K562 (cell line): ENCODE results near the gene LUC7L. TPM values are rescaled to one million over a fixed set of nuclear protein-coding genes. Genes with fewer than 3 reads are reported as not detected.

Source experiments
- ATAC-seq: fragments of 200-7000 bp; cut with Tn5 transposase; 3 replicates; pipeline ENCODE4 v1.9.1; 2020; ENCODE audit warnings: moderate library complexity
- BruUV-seq: library from RNA; stranded (reverse); fragments of 400-500 nt; replicated peaks from 2 replicates; lab custom pipeline; 2021; lab: Mats Ljungman, UMichigan
- CTCF ChIA-PET: fragments of 300-600 bp; formaldehyde crosslinking; extraction: SDS; loops from one replicate; lab custom pipeline; 2021; ENCODE audit warnings: low intra/inter-chr PET ratio; lab: Yijun Ruan, JAX
- POLR2A ChIA-PET: fragments of 300-600, 350-650 bp; sonication (Branson Sonifier 250); formaldehyde crosslinking; extraction: SDS; loops from one replicate; lab custom pipeline; 2021; ENCODE audit warnings: antibody characterized with exemption, inconsistent platforms; lab: Yijun Ruan, JAX
- DNase-seq, 4 experiments: peaks; one replicate each; pipeline versions ENCODE4 v3.0.0 to v3.0.0-alpha.2; 2011 to 2018; ENCODE audit warnings: low spot score in 3 of 4, mixed read lengths in 3 of 4; ENCODE audit errors: extremely low read depth in 1 of 4
- FAIRE-seq: peaks from 2 replicates; lab custom pipeline; 2011; peaks lifted over from hg19 to GRCh38; lab: Jason Lieb, UNC
- H2AFZ ChIP-seq: 2 replicates; pipeline ENCODE4 v1.6.0; 2011; ENCODE audit warnings: low read depth, low read length, control low read depth, inconsistent platforms
- H3K27ac ChIP-seq: fragments of 200-600 bp; 3 replicates; pipeline ENCODE4 v1.8.0; 2011; ENCODE audit warnings: low read depth, mild to moderate bottlenecking, control low read depth, inconsistent platforms, low read length, moderate library complexity, mixed read lengths; ENCODE audit errors: extremely low read depth
- H3K27me3 ChIP-seq, 2 experiments: fragments of 300-600 bp in 1 of 2; 2 replicates in 1 of 2; 3 replicates in 1 of 2; pipeline versions ENCODE4 v1.6.0 to v1.8.0; 2011; ENCODE audit warnings: inconsistent platforms in 2 of 2, low read length in 2 of 2, mild to moderate bottlenecking in 1 of 2, mixed read lengths in 1 of 2, moderate library complexity in 1 of 2; ENCODE audit not compliant: control insufficient read depth in 2 of 2, insufficient read depth in 2 of 2
- H3K36me3 ChIP-seq: fragments of 300-600 bp; 3 replicates; pipeline ENCODE4 v1.8.0; 2011; ENCODE audit warnings: mild to moderate bottlenecking, low read length, inconsistent platforms; ENCODE audit not compliant: control insufficient read depth, insufficient read depth
- H3K4me1 ChIP-seq, 2 experiments: fragments of 200-600 bp in 1 of 2; replicated peaks in 1 of 2; 2 replicates in 1 of 2; 3 replicates in 1 of 2; pipeline versions ENCODE4 v1.5.1 to v1.8.0; 2011; ENCODE audit warnings: inconsistent platforms in 2 of 2, low read length in 2 of 2, mild to moderate bottlenecking in 1 of 2, mixed read lengths in 1 of 2, moderate library complexity in 1 of 2; ENCODE audit not compliant: control insufficient read depth in 2 of 2, insufficient read depth in 2 of 2
- H3K4me2 ChIP-seq: 2 replicates; pipeline ENCODE4 v1.6.1; 2011; ENCODE audit warnings: low read length, control low read depth, inconsistent platforms, mixed read lengths; ENCODE audit not compliant: insufficient read depth
- H3K4me3 ChIP-seq: fragments of 200-600 bp; sonication (generic), shearing (Covaris generic); 2 replicates; pipeline ENCODE4 v1.5.1; 2016; ENCODE audit warnings: control low read depth, inconsistent platforms
- H3K79me2 ChIP-seq: fragments of 200-600 bp; 3 replicates; pipeline ENCODE4 v1.8.0; 2011; ENCODE audit warnings: low read length, inconsistent platforms; ENCODE audit not compliant: control insufficient read depth, insufficient read depth
- H3K9ac ChIP-seq, 2 experiments: 2 replicates each; pipeline versions ENCODE4 v1.6.0 to v1.6.1; 2011; ENCODE audit warnings: low read depth in 2 of 2, low read length in 2 of 2, control low read depth in 1 of 2, inconsistent platforms in 1 of 2, mild to moderate bottlenecking in 1 of 2, mixed read lengths in 1 of 2; ENCODE audit not compliant: insufficient read depth in 1 of 2
- H3K9me1 ChIP-seq: one replicate; pipeline ENCODE4 v1.6.0; 2011; ENCODE audit warnings: inconsistent platforms, mild to moderate bottlenecking, low read length, moderate library complexity; ENCODE audit not compliant: control insufficient read depth, insufficient read depth
- H3K9me3 ChIP-seq: replicated peaks from 2 replicates; pipeline ENCODE4 v1.5.1; 2011; ENCODE audit warnings: low read depth, low read length, inconsistent platforms; ENCODE audit not compliant: control insufficient read depth, insufficient read depth
- H4K20me1 ChIP-seq: replicated peaks from 2 replicates; pipeline ENCODE4 v1.6.1; 2011; ENCODE audit warnings: low read length, inconsistent platforms, mixed read lengths; ENCODE audit not compliant: control insufficient read depth, insufficient read depth
- ATF1 ChIP-seq, 2 experiments: fragments of 450-650 bp in 1 of 2; IDR thresholded peaks; 2 replicates each; pipeline ENCODE4 v1.6.1; 2016; ENCODE audit warnings: missing compliant biosample characterization in 1 of 2, missing genetic modification characterization in 1 of 2
- CHD2 ChIP-seq: IDR thresholded peaks from 2 replicates; pipeline ENCODE4 v1.6.1; 2011; ENCODE audit warnings: low read depth, low read length
- HOMEZ ChIP-seq: fragments of 250-450 bp; sonication (Bioruptor Pico); IDR thresholded peaks from 2 replicates; pipeline ENCODE4 v1.4.0; 2020; ENCODE audit warnings: mild to moderate bottlenecking, moderate library complexity
- NCOR1 ChIP-seq: fragments of 450-650 bp; IDR thresholded peaks from 2 replicates; pipeline ENCODE4 v1.6.1; 2016; ENCODE audit warnings: mild to moderate bottlenecking, moderate library complexity
- PHTF2 ChIP-seq: fragments of 250-450 bp; sonication (Bioruptor Pico); IDR thresholded peaks from 2 replicates; pipeline ENCODE4 v1.5.0; 2021; ENCODE audit warnings: mild to moderate bottlenecking
- STAT5B ChIP-seq: fragments of 250-450 bp; sonication (Bioruptor Pico); IDR thresholded peaks from 2 replicates; pipeline ENCODE4 v1.8.0; 2021; ENCODE audit warnings: mild to moderate bottlenecking, inconsistent platforms
- TFAM ChIP-seq: fragments of 250-450 bp; sonication (Bioruptor Pico); conservative IDR thresholded peaks from 2 replicates; pipeline ENCODE4 v1.5.0; 2021; ENCODE audit warnings: mild to moderate bottlenecking, moderate library complexity
- ZNF398 ChIP-seq: fragments of 250-450 bp; sonication (Bioruptor Pico); IDR thresholded peaks from 2 replicates; pipeline ENCODE4 v1.8.0; 2021; ENCODE audit warnings: moderate library complexity, mild to moderate bottlenecking, inconsistent platforms
- ZNF584 ChIP-seq: fragments of 200-800 bp; sonication (Bioruptor generic); IDR thresholded peaks from 2 replicates; pipeline ENCODE4 v1.6.1; 2016; ENCODE audit warnings: low read depth, mild to moderate bottlenecking, missing genetic modification characterization, missing compliant biosample characterization
- ZNF707 ChIP-seq: fragments of 250-450 bp; sonication (Bioruptor Pico); conservative IDR thresholded peaks from 2 replicates; pipeline ENCODE4 v1.8.0; 2022; ENCODE audit warnings: inconsistent platforms, mild to moderate bottlenecking, moderate library complexity
- WGBS: fragments of 100-300 bp; shearing (Covaris generic); methylation state at CpG from one replicate; pipeline ENCODE4 v1.1.6; 2016; ENCODE audit warnings: low coverage, mixed read lengths; ENCODE audit not compliant: insufficient coverage; ENCODE audit errors: missing lambda C conversion rate; 5-methylcytosine and 5-hydroxymethylcytosine counted together
- in situ Hi-C: fragments of 300-500 bp; cut with MboI; formaldehyde crosslinking; loops from 4 replicates; pipeline ENCODE4 v1.15.0; 2018; ENCODE audit warnings: inconsistent platforms, mixed read lengths
- intact Hi-C: fragments of 100-400 bp; cut with micrococcal nuclease; formaldehyde crosslinking; loops from 2 replicates; pipeline ENCODE4 v1.14.2; 2022
- polyA plus RNA-seq, 8 experiments: library from polyadenylated mRNA; depleted of rRNA in 4 of 8; stranded (reverse) in 5 of 8; unstranded in 3 of 8; fragments of >200 nt; fragmentation: Nextera tagmentation in 2 of 8; fragmentation: Illumina TruSeq in 1 of 8; extraction: Ambion mirVana in 2 of 8; extraction: Trizol in 1 of 8; gene quantifications; 2 replicates each; pipeline versions ENCODE4 v1.2.1 to v1.2.3, GENCODE V29; 2011 to 2014; ENCODE audit warnings: inconsistent platforms in 1 of 8, missing spikeins in 1 of 8
- total RNA-seq, 7 experiments: library from RNA; depleted of rRNA in 6 of 7; stranded (reverse); fragments of >200 nt in 6 of 7; fragmentation: Illumina TruSeq in 2 of 7; extraction: Trizol in 2 of 7; gene quantifications; 2 replicates each; pipeline versions ENCODE4 v1.2.1 to v1.2.3, GENCODE V29; 2011 to 2021; ENCODE audit warnings: low replicate concordance in 1 of 7

LUC7L gene
- total and polyA plus RNA-seq, 9 of the 15 experiments (the other 6 are each of a cell fraction or from before 2014, with no cell fraction given): 1.7 to 93.3 (median 59.5) TPM

DNA sequence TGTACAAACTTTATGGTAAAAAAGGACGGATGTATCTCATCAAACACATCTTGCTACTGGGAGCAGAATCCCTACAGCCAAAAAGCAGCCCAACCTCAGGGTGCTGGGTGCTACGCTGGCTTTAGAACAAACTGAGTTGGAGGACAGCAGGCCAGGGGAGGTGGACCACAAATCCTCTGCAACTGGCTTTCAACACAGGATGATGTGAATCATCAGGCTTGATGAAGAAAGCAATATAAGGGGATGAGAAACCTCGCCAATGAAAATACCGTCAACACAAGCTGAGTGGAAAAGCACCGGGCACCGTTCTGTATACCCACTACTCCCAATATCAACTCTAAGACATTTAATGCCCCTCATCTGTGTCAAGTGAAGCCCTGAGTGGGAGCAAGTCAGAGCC lies 34.7 kb downstream of the LUC7L start:
- in situ Hi-C loops: no loop called here
- H3K4me2 ChIP-seq: no peak overlapping the region
- H3K79me2 ChIP-seq: no peaks in the 10 kb centered on the region; the same call in 2 of the 3 replicates
- ChIA-PET POLR2A (interaction anchor here (1.1 to 2.1 kb wide), 2 partner anchors 11 to 12 kb away, joined by 5 to 6 read pairs; no protein-coding TSS in a partner anchor), CTCF (no interaction called here)
- intact Hi-C loops: no loop called here
- no peaks in the 10 kb centered on the region for H4K20me1 ChIP-seq
- DNase-seq (no peak), FAIRE-seq (no peak), ATAC-seq (no peak)
- no peak overlapping the region for H2AFZ ChIP-seq
- WGBS: 87% methylated on average over 6 of the region's 6 CpGs
- H3K27ac ChIP-seq: no peak overlapping the region
- no peak overlapping the region for H3K9ac ChIP-seq
- peaks cover 96% of the 10 kb centered on the region for H3K36me3 ChIP-seq
- TF ChIP-seq NCOR1 (no peak), HOMEZ (CRISPR knock-in tag) (no peak)
- TF ChIP-seq, all 486 proteins: peak for 0
- H3K9me1 ChIP-seq: no peaks in the 10 kb centered on the region
- BruUV-seq: no TSS peak
- H3K9me3 ChIP-seq: no peaks in the 10 kb centered on the region
- no peak overlapping the region for H3K4me3 ChIP-seq
- peaks cover 0 to 4% of the 10 kb centered on the region in 2 experiments; a peak in 2 of 5 replicates for H3K4me1 ChIP-seq
- H3K27me3 ChIP-seq: no peaks in the 10 kb centered on the region

DNA sequence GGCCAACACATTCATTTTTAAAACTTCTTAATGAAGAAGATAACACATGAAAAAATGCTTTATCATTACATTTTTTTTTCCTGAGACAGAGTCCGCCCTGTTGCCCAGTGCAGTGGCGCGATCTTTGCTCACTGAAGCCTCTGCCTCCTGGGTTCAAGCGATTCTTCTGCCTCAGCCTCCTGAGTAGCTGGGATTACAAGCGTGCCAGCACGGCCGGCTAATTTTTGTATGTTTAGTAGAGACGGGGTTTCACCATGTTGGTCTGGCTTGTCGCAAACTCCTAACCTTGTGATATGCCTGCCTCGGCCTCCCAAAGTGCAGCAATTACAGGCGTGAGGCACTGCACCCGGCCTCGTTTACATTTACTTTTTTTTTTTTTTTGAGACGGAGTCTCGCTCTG lies 35.8 kb downstream of the LUC7L start:
- ATAC-seq: no peak
- no peak overlapping the region for H2AFZ ChIP-seq
- no peak for DNase-seq
- no peak overlapping the region for H3K4me2 ChIP-seq
- no TSS peak for BruUV-seq
- H3K4me1 ChIP-seq: peaks cover 0 to 5% of the 10 kb centered on the region in 2 experiments; a peak in 2 of 5 replicates
- H3K27me3 ChIP-seq: no peaks in the 10 kb centered on the region
- intact Hi-C loops (no loop called here), in situ Hi-C loops (no loop called here)
- no peak overlapping the region for H3K4me3 ChIP-seq
- H3K9me3 ChIP-seq: peaks cover under 1% of the 10 kb centered on the region; the same call in 1 of the 2 replicates
- H3K27ac ChIP-seq: no peak overlapping the region
- ChIA-PET POLR2A (interaction anchor here (0.6 to 1.0 kb wide), 2 partner anchors 8 to 15 kb away, joined by 3 to 4 read pairs; no protein-coding TSS in a partner anchor), CTCF (interaction anchor here (0.7 kb wide), 1 partner anchor 165 kb away, joined by 4 read pairs; no protein-coding TSS in a partner anchor)
- no peak overlapping the region for H3K9ac ChIP-seq
- WGBS: 95% methylated on average over 15 of the region's 15 CpGs
- no peaks in the 10 kb centered on the region for H4K20me1 ChIP-seq
- FAIRE-seq: no peak
- H3K36me3 ChIP-seq: peaks cover 96% of the 10 kb centered on the region
- H3K79me2 ChIP-seq: no peaks in the 10 kb centered on the region; the same call in 2 of the 3 replicates
- no peaks in the 10 kb centered on the region for H3K9me1 ChIP-seq
- no peak for TF ChIP-seq ZNF584
- TF ChIP-seq ATF1 (CRISPR knock-in tag; IDR thresholded peaks at IDR 0.05): no peak
- no peak for TF ChIP-seq ATF1 (tag; IDR thresholded peaks at IDR 0.05)
- no peak for TF ChIP-seq ZNF398 (CRISPR knock-in tag)
- TF ChIP-seq NCOR1: no peak
- TF ChIP-seq PHTF2 (CRISPR knock-in tag): no peak
- no peak for TF ChIP-seq ZNF707
- no peak for TF ChIP-seq CHD2
- no peak for TF ChIP-seq STAT5B (CRISPR knock-in tag)
- TF ChIP-seq TFAM: no peak
